Measurements from ENCODE around the gene ACOXL.
"Not testable (repeated sequence)": the region's sequence is repeated elsewhere in the genome, so short reads cannot be mapped to it uniquely, and the experiment has no call there.

Gene ACOXL

GRCh38 chr2:110853516-110853915, 121.1 kb downstream of the ACOXL start:
- DNase-seq (ENCODE audit: low read depth in 1 of 2, low spot score in 1 of 2) = peak in 1 of 2 donors; percentile 40

GRCh38 chr2:110853948-110854347, 121.6 kb downstream of the ACOXL start:
- no peak for DNase-seq (ENCODE audit: low read depth in 1 of 2, low spot score in 1 of 2)

- DNase-seq (ENCODE audit: low read depth in 1 of 2, low spot score in 1 of 2) = no peak
These were observed 122.1 kb downstream of the ACOXL start for GRCh38 chr2:110854355-110855081.

- DNase-seq (ENCODE audit: low read depth in 1 of 2, low spot score in 1 of 2) = not testable (repeated sequence)
These were observed 123.5 kb downstream of the ACOXL start for GRCh38 chr2:110855841-110856240.

- DNase-seq (ENCODE audit: low read depth in 1 of 2, low spot score in 1 of 2) = peak; percentile 17 to 23
These were observed 125.9 kb downstream of the ACOXL start for GRCh38 chr2:110858135-110858725.

GRCh38 chr2:110858993-110859701, 126.8 kb downstream of the ACOXL start:
- DNase-seq (ENCODE audit: low read depth in 1 of 2, low spot score in 1 of 2) = no peak

GRCh38 chr2:110860630-110861029, 128.3 kb downstream of the ACOXL start:
- no peak for DNase-seq (ENCODE audit: low read depth in 1 of 2, low spot score in 1 of 2)

- DNase-seq (ENCODE audit: low read depth in 1 of 2, low spot score in 1 of 2) = no peak
These were observed 129.4 kb downstream of the ACOXL start for GRCh38 chr2:110861616-110862260.

GRCh38 chr2:110863726-110864125, 131.4 kb downstream of the ACOXL start:
- no peak for DNase-seq (ENCODE audit: low read depth in 1 of 2, low spot score in 1 of 2)

- DNase-seq (ENCODE audit: low read depth in 1 of 2, low spot score in 1 of 2) = no peak
These were observed 131.8 kb downstream of the ACOXL start for GRCh38 chr2:110864176-110864575.

GRCh38 chr2:110864731-110865130, 132.4 kb downstream of the ACOXL start:
- no peak for DNase-seq (ENCODE audit: low read depth in 1 of 2, low spot score in 1 of 2)

GRCh38 chr2:110865188-110865587, 132.8 kb downstream of the ACOXL start:
- DNase-seq (ENCODE audit: low read depth in 1 of 2, low spot score in 1 of 2) = no peak

GRCh38 chr2:110866045-110866444, 133.7 kb downstream of the ACOXL start:
- no peak for DNase-seq (ENCODE audit: low read depth in 1 of 2, low spot score in 1 of 2)

- DNase-seq (ENCODE audit: low read depth in 1 of 2, low spot score in 1 of 2) = peak in 1 of 2 donors; percentile 31
These were observed 134.1 kb downstream of the ACOXL start for GRCh38 chr2:110866466-110866865.

- DNase-seq (ENCODE audit: low read depth in 1 of 2, low spot score in 1 of 2) = no peak
These were observed 134.7 kb downstream of the ACOXL start for GRCh38 chr2:110867078-110867477.

- DNase-seq (ENCODE audit: low read depth in 1 of 2, low spot score in 1 of 2) = no peak
These were observed 136.6 kb downstream of the ACOXL start for GRCh38 chr2:110868971-110869370.

GRCh38 chr2:110869472-110870446, 137.4 kb downstream of the ACOXL start:
- DNase-seq (ENCODE audit: low read depth in 1 of 2, low spot score in 1 of 2) = no peak

GRCh38 chr2:110870545-110870944, 138.2 kb downstream of the ACOXL start:
- no peak for DNase-seq (ENCODE audit: low read depth in 1 of 2, low spot score in 1 of 2)

GRCh38 chr2:110871637-110872036, 139.3 kb downstream of the ACOXL start:
- DNase-seq (ENCODE audit: low read depth in 1 of 2, low spot score in 1 of 2) = no peak

- DNase-seq (ENCODE audit: low read depth in 1 of 2, low spot score in 1 of 2) = no peak
These were observed 140.1 kb downstream of the ACOXL start for GRCh38 chr2:110872521-110872920.
